Frontal cortex (tissue), 4 donors: Measurements from ENCODE around the gene SLC25A21. TPM values are rescaled to one million over a fixed set of nuclear protein-coding genes. Genes with fewer than 3 reads are reported as not detected.
"Not testable (repeated sequence)": the region's sequence is repeated elsewhere in the genome, so short reads cannot be mapped to it uniquely, and the experiment has no call there.

Experiments used
- DNase-seq, 2 donors: peaks; one replicate each; pipeline ENCODE4 v3.0.0; 2012; ENCODE audit warnings: low spot score in 2 of 2
- FAIRE-seq: peaks from 2 replicates; lab custom pipeline; 2012; peaks lifted over from hg19 to GRCh38; lab: Jason Lieb, UNC
- total RNA-seq: library from RNA; depleted of rRNA; stranded (reverse); fragments of >200 nt; gene quantifications from one replicate; pipeline ENCODE4 v1.2.3, GENCODE V29; 2014
- donor health status: control.
- donor health status: control.
- donor health status: control.

The SLC25A21 gene
- total RNA-seq, 1 donor from 2014 or later, result 6.1 TPM

GRCh38 chr14:37147310-37147880 lies 25.0 kb downstream of the SLC25A21 start:
- FAIRE-seq, result no peak

GRCh38 chr14:37146438-37146837 lies 26.0 kb downstream of the SLC25A21 start:
- peak; percentile 86 for FAIRE-seq
- DNase-seq, result not testable (repeated sequence)

More at GRCh38 chr14:37147310-37147880, 25.0 kb downstream of the SLC25A21 start:
- DNase-seq, result no peak

GRCh38 chr14:37145395-37145794 lies 27.0 kb downstream of the SLC25A21 start:
- FAIRE-seq (no peak), DNase-seq (no peak)

GRCh38 chr14:37144729-37145363 lies 27.6 kb downstream of the SLC25A21 start:
- no peak for FAIRE-seq
- DNase-seq, result no peak

GRCh38 chr14:37143475-37143874 lies 28.9 kb downstream of the SLC25A21 start:
- FAIRE-seq, result no peak

GRCh38 chr14:37142835-37143401 lies 29.5 kb downstream of the SLC25A21 start:
- FAIRE-seq, result no peak
- DNase-seq, result no peak

More at GRCh38 chr14:37143475-37143874, 28.9 kb downstream of the SLC25A21 start:
- no peak for DNase-seq

- DNase-seq (no peak), FAIRE-seq (no peak)
These were observed 32.2 kb downstream of the SLC25A21 start for GRCh38 chr14:37140176-37140575.

- DNase-seq (no peak), FAIRE-seq (no peak)
These were observed 32.7 kb downstream of the SLC25A21 start for GRCh38 chr14:37139710-37140109.

GRCh38 chr14:37138898-37139297 lies 33.5 kb downstream of the SLC25A21 start:
- DNase-seq (no peak), FAIRE-seq (no peak)

- FAIRE-seq, result no peak
- DNase-seq, result no peak
These were observed 39.0 kb downstream of the SLC25A21 start for GRCh38 chr14:37133284-37133913.

GRCh38 chr14:37131205-37131604 lies 41.2 kb downstream of the SLC25A21 start:
- FAIRE-seq, result no peak
- DNase-seq, result peak in 1 of 2 donors; percentile 40

GRCh38 chr14:37129047-37129446 lies 43.4 kb downstream of the SLC25A21 start:
- FAIRE-seq, result no peak

GRCh38 chr14:37124614-37125013 lies 47.8 kb downstream of the SLC25A21 start:
- no peak for DNase-seq
- no peak for FAIRE-seq

More at GRCh38 chr14:37129047-37129446, 43.4 kb downstream of the SLC25A21 start:
- no peak for DNase-seq

GRCh38 chr14:37122919-37123639 lies 49.3 kb downstream of the SLC25A21 start:
- no peak for FAIRE-seq
- no peak for DNase-seq

GRCh38 chr14:37122288-37122687 lies 50.1 kb downstream of the SLC25A21 start:
- FAIRE-seq, result no peak
- no peak for DNase-seq

GRCh38 chr14:37118673-37119366 lies 53.6 kb downstream of the SLC25A21 start:
- DNase-seq, result no peak
- no peak for FAIRE-seq

GRCh38 chr14:37116933-37117849 lies 55.2 kb downstream of the SLC25A21 start:
- DNase-seq, result no peak
- no peak for FAIRE-seq

- DNase-seq (no peak), FAIRE-seq (no peak)
These were observed 57.0 kb downstream of the SLC25A21 start for GRCh38 chr14:37115406-37115805.

- FAIRE-seq, result no peak
These were observed 57.8 kb downstream of the SLC25A21 start for GRCh38 chr14:37114559-37114958.

More at GRCh38 chr14:37114559-37114958, 57.8 kb downstream of the SLC25A21 start:
- DNase-seq, result no peak
